HepG2 (cell line): ENCODE data around the gene ENPP1. TPM values are rescaled to one million over a fixed set of nuclear protein-coding genes. Genes with fewer than 3 reads are reported as not detected.

Experiments
- ATF3 ChIP-seq: sonication (generic); formaldehyde crosslinking; IDR thresholded peaks from 2 replicates; pipeline ENCODE4 v1.4.0; 2020; ENCODE audit warnings: missing genetic modification reagents
- BHLHE40 ChIP-seq: IDR thresholded peaks from 2 replicates; pipeline ENCODE4 v1.6.1; 2011; ENCODE audit warnings: low read length, improper control_type of control experiment
- CREBL2 ChIP-seq: sonication (generic); formaldehyde crosslinking; IDR thresholded peaks from 2 replicates; pipeline ENCODE4 v1.8.1; 2023; ENCODE audit warnings: missing genetic modification reagents, mild to moderate bottlenecking, borderline replicate concordance
- GABPA ChIP-seq, 2 experiments: IDR thresholded peaks; 2 replicates each; pipeline ENCODE4 v1.6.1; 2011 to 2016; ENCODE audit warnings: low read depth in 2 of 2, low read length in 1 of 2, missing biosample characterization in 1 of 2, missing genetic modification characterization in 1 of 2
- HMG20B ChIP-seq: conservative IDR thresholded peaks from 2 replicates; pipeline ENCODE4 v1.6.1; 2016; ENCODE audit warnings: missing genetic modification reagents, missing compliant biosample characterization
- HNF4A ChIP-seq: sonication (generic); formaldehyde crosslinking; IDR thresholded peaks from 2 replicates; pipeline ENCODE4 v1.4.0; 2020; ENCODE audit warnings: missing genetic modification reagents
- KDM2A ChIP-seq: sonication (generic); formaldehyde crosslinking; IDR thresholded peaks from 2 replicates; pipeline ENCODE4 v1.4.0; 2020; ENCODE audit warnings: low read depth, missing genetic modification reagents, borderline replicate concordance
- MAF1 ChIP-seq: sonication (generic); formaldehyde crosslinking; IDR thresholded peaks from 2 replicates; pipeline ENCODE4 v1.5.0; 2020; ENCODE audit warnings: missing genetic modification reagents, borderline replicate concordance
- MIXL1 ChIP-seq: IDR thresholded peaks from 2 replicates; pipeline ENCODE4 v1.6.1; 2016
- PHB2 ChIP-seq: fragments of 450-650 bp; IDR thresholded peaks from 2 replicates; pipeline ENCODE4 v1.6.1; 2018; ENCODE audit not compliant: partially characterized antibody
- RAD51 ChIP-seq: fragments of 450-650 bp; IDR thresholded peaks from 2 replicates; pipeline ENCODE4 v1.6.1; 2016; ENCODE audit warnings: borderline replicate concordance
- RFXANK ChIP-seq: IDR thresholded peaks from 2 replicates; pipeline ENCODE4 v1.6.1; 2016
- RNF2 ChIP-seq: fragments of 450-650 bp; conservative IDR thresholded peaks from 2 replicates; pipeline ENCODE4 v1.6.1; 2016; ENCODE audit warnings: low read depth
- ZBED4 ChIP-seq: sonication (generic); formaldehyde crosslinking; IDR thresholded peaks from 2 replicates; pipeline ENCODE4 v1.4.0; 2020; ENCODE audit warnings: missing genetic modification reagents, borderline replicate concordance
- ZFP41 ChIP-seq: sonication (generic); formaldehyde crosslinking; IDR thresholded peaks from 2 replicates; pipeline ENCODE4 v1.4.0; 2020; ENCODE audit warnings: mild to moderate bottlenecking, missing genetic modification reagents, borderline replicate concordance
- ZNF34 ChIP-seq: sonication (generic); formaldehyde crosslinking; IDR thresholded peaks from 2 replicates; pipeline ENCODE4 v1.4.0; 2020; ENCODE audit warnings: mild to moderate bottlenecking, missing genetic modification reagents, borderline replicate concordance
- ZNF772 ChIP-seq: sonication (generic); formaldehyde crosslinking; IDR thresholded peaks from 2 replicates; pipeline ENCODE4 v1.5.0; 2020; ENCODE audit warnings: mild to moderate bottlenecking, missing genetic modification reagents
- ZNF841 ChIP-seq: sonication (generic); formaldehyde crosslinking; IDR thresholded peaks from 2 replicates; pipeline ENCODE4 v1.8.1; 2023; ENCODE audit warnings: missing genetic modification reagents, borderline replicate concordance
- polyA plus RNA-seq, 8 experiments: library from polyadenylated mRNA; depleted of rRNA in 3 of 8; stranded (reverse) in 7 of 8; unstranded in 1 of 8; fragments of >200 nt; fragmentation: Illumina TruSeq in 4 of 8; extraction: Trizol in 4 of 8; gene quantifications; 2 replicates each; pipeline versions ENCODE4 v1.2.1 to v1.2.3, GENCODE V29; 2011 to 2016; ENCODE audit warnings: low read depth in 4 of 8, missing spikeins in 1 of 8, mixed read lengths in 1 of 8; ENCODE audit not compliant: insufficient read depth in 1 of 8
- total RNA-seq, 5 experiments: library from RNA; depleted of rRNA; stranded (reverse); fragments of >200 nt; fragmentation: Illumina TruSeq; extraction: Trizol; gene quantifications; 2 replicates each; pipeline ENCODE4 v1.2.3, GENCODE V29; 2016; ENCODE audit warnings: low read depth in 1 of 5
- TF ChIP-seq, protein P1 (sequence below): IDR thresholded peaks from 2 replicates; pipeline ENCODE4 v1.6.1; 2016
- TF ChIP-seq, protein P2 (sequence below): sonication (generic); formaldehyde crosslinking; IDR thresholded peaks from 2 replicates; pipeline ENCODE4 v1.4.0; 2020; ENCODE audit warnings: missing genetic modification reagents, borderline replicate concordance

ENPP1 gene
- total and polyA plus RNA-seq, 2 of the 13 experiments (the other 11 are each of a cell fraction or from before 2014, with no cell fraction given): 56.5 to 160 TPM

DNA sequence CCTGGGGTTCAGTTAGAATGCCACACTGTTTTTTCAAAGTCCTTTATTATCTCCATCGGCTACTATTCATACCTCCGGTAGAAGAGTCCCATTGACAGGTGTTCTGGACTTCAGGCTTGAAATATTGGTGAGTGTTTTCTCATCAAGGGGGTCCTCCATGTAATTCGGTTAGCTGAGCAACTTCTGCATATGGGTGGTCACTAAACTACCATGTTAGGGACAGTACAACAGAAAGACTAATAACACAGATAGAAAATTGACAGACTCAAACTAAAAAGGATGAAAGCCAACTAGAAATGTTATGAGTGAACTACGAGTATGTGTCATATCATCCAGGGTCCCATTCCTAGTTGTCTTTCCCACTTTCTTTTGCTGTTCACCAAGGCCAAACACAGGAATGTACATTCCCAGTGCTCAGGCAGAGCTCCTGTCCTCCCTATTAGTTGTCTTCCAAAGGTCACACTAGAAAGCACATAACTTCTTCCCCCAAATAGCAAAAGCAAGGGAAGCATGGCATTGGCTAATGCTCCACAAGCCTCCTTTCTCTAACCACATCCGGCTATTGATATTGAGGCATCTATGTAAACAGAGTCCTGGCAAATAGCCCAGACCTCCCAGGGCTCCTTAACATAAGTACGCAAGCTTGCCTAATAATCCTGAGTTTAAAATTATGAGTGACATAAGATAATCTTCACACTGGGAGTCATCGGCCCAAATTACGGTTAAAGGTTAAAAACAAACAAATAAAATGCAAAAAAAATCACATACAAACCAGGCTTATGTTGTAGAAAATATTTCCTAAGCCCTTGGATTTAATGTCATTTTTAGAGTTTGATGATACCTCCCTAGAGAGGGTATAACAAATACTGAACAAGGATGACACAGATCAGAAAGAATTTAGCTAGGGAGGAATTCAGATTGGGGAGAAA, 130.1 kb downstream of the ENPP1 start (continued):
- TF ChIP-seq PHB2 (no peak), ZFP41 (CRISPR knock-in tag) (no peak), GABPA (IDR thresholded peaks at IDR 0.05; ENCODE audit: low read depth, low read length) (no peak), GABPA (CRISPR knock-in tag; IDR thresholded peaks at IDR 0.05; ENCODE audit: low read depth) (peak; percentile 80), ATF3 (CRISPR knock-in tag) (no peak), MAF1 (no peak), CREBL2 (CRISPR knock-in tag) (no peak), KDM2A (CRISPR knock-in tag) (peak; percentile 31; the same call in 1 of the 2 replicates), HNF4A (CRISPR knock-in tag) (peak; percentile 97), MIXL1 (peak; percentile 95), HMG20B (CRISPR knock-in tag) (peak; percentile 87), ZNF772 (CRISPR knock-in tag) (peak; percentile 94), BHLHE40 (0 out of 2 replicates have a peak, but pooled peaks have one; percentile 46), ZBED4 (CRISPR knock-in tag) (peak; percentile 84; the same call in 1 of the 2 replicates), RFXANK (no peak), ZNF841 (peak; percentile 74), RNF2 (0 out of 2 replicates have a peak, but pooled peaks have one; percentile 55), RAD51 (no peak), ZNF34 (CRISPR knock-in tag) (no peak)
- TF ChIP-seq, protein P1, sequence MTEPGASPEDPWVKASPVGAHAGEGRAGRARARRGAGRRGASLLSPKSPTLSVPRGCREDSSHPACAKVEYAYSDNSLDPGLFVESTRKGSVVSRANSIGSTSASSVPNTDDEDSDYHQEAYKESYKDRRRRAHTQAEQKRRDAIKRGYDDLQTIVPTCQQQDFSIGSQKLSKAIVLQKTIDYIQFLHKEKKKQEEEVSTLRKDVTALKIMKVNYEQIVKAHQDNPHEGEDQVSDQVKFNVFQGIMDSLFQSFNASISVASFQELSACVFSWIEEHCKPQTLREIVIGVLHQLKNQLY (CRISPR knock-in tag): peak; percentile 87
- TF ChIP-seq, protein P2, sequence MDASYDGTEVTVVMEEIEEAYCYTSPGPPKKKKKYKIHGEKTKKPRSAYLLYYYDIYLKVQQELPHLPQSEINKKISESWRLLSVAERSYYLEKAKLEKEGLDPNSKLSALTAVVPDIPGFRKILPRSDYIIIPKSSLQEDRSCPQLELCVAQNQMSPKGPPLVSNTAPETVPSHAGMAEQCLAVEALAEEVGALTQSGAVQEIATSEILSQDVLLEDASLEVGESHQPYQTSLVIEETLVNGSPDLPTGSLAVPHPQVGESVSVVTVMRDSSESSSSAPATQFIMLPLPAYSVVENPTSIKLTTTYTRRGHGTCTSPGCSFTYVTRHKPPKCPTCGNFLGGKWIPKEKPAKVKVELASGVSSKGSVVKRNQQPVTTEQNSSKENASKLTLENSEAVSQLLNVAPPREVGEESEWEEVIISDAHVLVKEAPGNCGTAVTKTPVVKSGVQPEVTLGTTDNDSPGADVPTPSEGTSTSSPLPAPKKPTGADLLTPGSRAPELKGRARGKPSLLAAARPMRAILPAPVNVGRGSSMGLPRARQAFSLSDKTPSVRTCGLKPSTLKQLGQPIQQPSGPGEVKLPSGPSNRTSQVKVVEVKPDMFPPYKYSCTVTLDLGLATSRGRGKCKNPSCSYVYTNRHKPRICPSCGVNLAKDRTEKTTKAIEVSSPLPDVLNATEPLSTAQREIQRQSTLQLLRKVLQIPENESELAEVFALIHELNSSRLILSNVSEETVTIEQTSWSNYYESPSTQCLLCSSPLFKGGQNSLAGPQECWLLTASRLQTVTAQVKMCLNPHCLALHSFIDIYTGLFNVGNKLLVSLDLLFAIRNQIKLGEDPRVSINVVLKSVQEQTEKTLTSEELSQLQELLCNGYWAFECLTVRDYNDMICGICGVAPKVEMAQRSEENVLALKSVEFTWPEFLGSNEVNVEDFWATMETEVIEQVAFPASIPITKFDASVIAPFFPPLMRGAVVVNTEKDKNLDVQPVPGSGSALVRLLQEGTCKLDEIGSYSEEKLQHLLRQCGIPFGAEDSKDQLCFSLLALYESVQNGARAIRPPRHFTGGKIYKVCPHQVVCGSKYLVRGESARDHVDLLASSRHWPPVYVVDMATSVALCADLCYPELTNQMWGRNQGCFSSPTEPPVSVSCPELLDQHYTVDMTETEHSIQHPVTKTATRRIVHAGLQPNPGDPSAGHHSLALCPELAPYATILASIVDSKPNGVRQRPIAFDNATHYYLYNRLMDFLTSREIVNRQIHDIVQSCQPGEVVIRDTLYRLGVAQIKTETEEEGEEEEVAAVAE (CRISPR knock-in tag): peak; percentile 94
